Activated CD4-positive, alpha-beta T cell treated with anti-CD3 and anti-CD28 coated beads, Interleukin-2, amount 50 U/mL, for 24 hours (primary cell): Measurements from ENCODE around the gene CT45A5.
"Not testable (repeated sequence)": the region's sequence is repeated elsewhere in the genome, so short reads cannot be mapped to it uniquely, and the experiment has no call there.

Experiments used
- DNase-seq, 2 donors: peaks; one replicate each; pipeline ENCODE4 v3.0.0-alpha.2; 2020; ENCODE audit warnings: low read depth in 1 of 2, low spot score in 1 of 2

The CT45A5 gene, protein sequence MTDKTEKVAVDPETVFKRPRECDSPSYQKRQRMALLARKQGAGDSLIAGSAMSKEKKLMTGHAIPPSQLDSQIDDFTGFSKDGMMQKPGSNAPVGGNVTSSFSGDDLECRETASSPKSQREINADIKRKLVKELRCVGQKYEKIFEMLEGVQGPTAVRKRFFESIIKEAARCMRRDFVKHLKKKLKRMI

DNA sequence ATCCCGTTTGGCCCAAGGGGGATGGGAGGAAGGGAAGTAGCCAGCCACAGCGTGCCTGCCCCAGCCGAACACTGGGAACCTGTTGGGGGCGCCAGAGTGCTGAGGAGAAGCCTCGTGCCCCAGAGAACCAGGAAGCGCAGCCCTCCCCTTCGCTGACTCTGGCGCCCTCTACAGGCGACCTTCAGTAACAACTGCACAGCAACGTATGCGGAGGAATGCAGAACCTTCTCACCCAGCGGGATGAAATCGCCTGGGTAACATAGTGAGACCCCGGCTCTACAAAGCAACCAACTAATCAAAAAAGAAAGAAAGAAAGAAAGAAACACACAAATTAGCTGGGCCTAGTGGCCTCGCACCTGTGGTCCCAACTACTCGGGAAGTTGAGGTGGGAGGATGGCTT lies at the start of gene CT45A5:
CT45A5 (minus strand) TSS at position 101 of the 400 bp plus-strand sequence. CDS start 3,774 bp downstream, outside the sequence.
- DNase-seq = not testable (repeated sequence)

DNA sequence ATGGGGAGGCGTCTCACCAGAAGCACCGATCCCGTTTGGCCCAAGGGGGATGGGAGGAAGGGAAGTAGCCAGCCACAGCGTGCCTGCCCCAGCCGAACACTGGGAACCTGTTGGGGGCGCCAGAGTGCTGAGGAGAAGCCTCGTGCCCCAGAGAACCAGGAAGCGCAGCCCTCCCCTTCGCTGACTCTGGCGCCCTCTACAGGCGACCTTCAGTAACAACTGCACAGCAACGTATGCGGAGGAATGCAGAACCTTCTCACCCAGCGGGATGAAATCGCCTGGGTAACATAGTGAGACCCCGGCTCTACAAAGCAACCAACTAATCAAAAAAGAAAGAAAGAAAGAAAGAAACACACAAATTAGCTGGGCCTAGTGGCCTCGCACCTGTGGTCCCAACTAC lies 34.6 kb upstream of the CT45A5 start, which contains the start of gene CT45A2:
CT45A2 (minus strand) TSS at position 101 of the 400 bp plus-strand sequence. CDS start 3,747 bp downstream, outside the sequence.
- not testable (repeated sequence) for DNase-seq

DNA sequence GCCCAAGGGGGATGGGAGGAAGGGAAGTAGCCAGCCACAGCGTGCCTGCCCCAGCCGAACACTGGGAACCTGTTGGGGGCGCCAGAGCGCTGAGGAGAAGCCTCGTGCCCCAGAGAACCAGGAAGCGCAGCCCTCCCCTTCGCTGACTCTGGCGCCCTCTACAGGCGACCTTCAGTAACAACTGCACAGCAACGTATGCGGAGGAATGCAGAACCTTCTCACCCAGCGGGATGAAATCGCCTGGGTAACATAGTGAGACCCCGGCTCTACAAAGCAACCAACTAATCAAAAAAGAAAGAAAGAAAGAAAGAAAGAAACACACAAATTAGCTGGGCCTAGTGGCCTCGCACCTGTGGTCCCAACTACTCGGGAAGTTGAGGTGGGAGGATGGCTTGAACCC lies 17.4 kb upstream of the CT45A5 start, which contains the start of gene CT45A6:
CT45A6 (minus strand) TSS at position 101 of the 400 bp plus-strand sequence. CDS start 3,794 bp downstream, outside the sequence.
- DNase-seq = not testable (repeated sequence)

DNA sequence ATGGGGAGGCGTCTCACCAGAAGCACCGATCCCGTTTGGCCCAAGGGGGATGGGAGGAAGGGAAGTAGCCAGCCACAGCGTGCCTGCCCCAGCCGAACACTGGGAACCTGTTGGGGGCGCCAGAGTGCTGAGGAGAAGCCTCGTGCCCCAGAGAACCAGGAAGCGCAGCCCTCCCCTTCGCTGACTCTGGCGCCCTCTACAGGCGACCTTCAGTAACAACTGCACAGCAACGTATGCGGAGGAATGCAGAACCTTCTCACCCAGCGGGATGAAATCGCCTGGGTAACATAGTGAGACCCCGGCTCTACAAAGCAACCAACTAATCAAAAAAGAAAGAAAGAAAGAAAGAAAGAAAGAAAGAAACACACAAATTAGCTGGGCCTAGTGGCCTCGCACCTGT lies 17.2 kb downstream of the CT45A5 start, which contains the start of gene CT45A3:
CT45A3 (minus strand) TSS at position 101 of the 400 bp plus-strand sequence. CDS start 3,747 bp downstream, outside the sequence.
- not testable (repeated sequence) for DNase-seq

DNA sequence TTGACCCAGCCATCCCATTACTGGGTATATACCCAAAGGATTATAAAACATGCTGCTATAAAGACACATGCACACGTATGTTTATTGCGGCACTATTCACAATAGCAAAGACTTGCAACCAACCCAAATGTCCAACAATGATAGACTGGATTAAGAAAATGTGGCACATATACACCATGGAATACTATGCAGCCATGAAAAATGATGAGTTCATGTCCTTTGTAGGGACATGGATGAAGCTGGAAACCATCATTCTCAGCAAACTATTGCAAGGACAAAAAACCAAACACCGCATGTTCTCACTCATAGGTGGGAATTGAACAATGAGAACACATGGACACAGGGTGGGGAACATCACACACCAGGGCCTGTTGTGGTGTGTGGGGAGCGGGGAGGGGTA lies 40.6 kb downstream of the CT45A5 start:
- not testable (repeated sequence) for DNase-seq

DNA sequence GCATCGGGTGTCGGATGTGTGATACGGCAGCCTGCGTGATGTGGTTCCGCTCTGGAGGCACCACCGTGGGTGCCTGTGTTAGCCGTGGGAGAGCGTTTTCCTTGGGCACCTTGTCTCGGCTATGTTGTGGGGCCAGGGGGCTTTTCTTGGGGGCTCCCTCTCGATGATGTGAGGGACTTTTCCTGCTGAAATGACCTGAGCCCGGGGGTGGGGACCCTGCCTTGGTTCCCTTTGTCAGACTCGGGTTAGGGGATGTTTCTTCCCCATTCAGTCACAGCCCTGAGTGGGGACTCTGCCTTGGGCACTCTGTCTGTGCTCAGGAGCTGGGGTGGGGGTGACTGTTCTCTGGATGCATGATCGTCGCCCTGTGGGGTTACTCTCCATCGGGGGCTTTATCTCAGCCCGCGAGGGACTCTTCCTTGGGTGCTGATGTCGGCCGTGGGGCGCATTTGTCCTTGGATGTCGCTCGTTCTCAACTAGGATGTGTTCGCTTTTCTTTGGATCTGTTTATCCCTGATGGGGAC lies 44.0 kb downstream of the CT45A5 start:
- DNase-seq = no peak

DNA sequence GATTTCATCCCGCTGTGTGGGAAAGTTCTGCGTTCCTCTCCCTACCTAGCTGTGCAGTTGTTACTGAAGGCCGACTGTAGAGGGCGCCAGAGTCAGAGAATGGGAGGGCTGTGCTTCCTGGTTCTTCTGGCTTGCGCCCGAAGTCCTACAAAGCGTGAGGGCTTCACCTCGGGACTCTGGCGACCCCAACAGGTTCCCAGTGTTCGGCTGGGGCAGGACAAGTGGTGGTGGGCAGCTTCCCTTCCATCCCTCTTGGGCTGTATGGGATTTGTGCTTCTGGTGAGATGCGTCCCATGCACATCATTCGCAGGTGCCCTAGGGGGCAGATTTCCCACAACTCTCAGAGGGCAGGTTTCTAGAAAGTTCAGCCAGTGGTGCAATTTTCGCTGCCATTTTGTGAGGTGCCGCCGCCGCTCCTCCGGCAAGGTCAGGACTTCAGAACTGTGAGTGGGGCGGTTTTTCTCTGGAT lies 44.6 kb downstream of the CT45A5 start:
- peak in 1 of 2 donors; percentile 34 for DNase-seq

DNA sequence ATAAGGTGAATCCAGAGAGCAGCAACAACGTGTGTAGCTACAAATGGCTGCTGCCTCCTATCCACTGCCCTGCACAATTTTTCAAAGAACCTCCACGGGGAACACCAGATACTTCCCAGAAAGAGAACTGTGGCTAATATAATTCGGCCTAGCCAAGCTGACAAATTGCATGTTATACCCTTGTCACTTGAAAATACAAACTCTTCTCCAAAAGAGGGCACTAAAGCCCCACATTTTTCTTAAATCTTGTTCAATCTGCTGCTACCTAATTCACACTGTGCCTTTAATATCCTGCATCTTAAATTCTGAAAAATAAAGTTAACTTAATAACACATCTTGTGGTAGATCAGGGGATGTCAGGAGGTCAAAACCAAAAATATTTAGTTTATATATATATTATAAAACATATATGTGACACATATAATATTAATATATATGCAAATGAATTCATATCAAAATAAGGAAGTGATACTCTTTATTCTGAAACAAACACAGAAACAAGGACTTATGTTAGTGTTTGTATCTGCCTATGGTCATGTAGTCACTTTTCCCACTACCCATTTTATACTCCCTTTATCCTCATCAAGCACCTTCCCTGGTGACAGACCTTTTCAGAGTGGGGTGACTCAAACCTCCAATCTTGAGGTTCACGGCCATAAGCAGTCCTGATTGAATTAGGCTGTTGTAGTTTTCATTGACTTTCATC lies 47.8 kb downstream of the CT45A5 start:
- no peak for DNase-seq

DNA sequence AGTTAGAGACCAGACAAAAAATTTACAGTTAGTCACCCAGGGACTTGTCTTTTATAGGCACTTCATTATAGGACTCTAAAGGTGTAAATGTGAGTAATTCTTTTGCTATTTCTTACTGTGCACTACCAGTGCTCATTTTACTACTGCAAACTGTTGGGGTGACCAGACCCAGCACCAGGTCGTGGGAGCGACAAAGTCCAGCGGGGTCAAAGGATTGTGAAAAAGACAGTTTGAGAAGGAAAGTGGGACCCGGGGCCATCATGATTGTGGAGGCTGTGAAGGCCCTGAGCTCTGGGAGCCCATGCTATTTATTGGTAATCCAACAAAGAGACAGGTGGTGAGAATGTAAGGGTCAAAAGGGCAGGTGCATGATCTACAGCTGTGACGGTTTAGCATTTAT lies 50.6 kb downstream of the CT45A5 start:
- not testable (repeated sequence) for DNase-seq
